ENCODE data around the gene AUTS2.

Gene AUTS2

DNA sequence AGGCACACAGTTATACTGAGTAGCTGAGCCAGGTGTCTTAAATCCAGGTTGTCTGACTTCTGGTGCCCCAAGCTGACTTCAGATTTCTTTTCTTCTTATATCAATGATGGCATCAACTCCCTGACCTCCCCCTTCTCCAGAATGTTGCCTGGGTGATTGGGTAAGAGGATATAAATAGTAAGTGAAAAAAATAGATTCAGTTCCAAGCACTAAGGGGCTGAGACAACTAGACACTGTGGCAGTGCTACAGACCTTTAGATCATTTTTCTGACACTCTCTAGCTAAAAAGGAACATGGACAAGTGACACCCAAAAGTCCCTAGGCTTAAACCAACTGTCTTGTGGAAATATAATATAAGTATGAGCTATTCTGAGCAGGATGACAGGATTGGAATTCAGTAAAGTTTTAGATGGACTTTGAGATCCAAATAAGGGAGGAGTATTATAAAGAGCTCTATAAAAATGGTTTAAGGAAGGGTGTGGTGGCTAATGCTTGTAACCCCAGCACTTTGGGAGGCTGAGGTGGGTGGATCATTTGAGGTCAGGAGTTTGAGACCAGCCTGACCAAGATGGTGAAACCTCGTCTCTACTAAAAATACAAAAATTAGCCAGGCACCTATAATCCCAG, 944.6 kb downstream of the AUTS2 start:
- Histone ChIP-seq H3F3A (ENCODE audit: insufficient read depth) (no peaks in the 10 kb centered on the region), H3K79me2 (ENCODE audit: insufficient read depth, low read length) (no peaks in the 10 kb centered on the region), H3K36me3 (ENCODE audit: low read length) (no peaks in the 10 kb centered on the region), H3K9ac (ENCODE audit: low read length) (no peak overlapping the region), H4K20me1 (ENCODE audit: low read depth, low read length) (no peaks in the 10 kb centered on the region), H3K27me3 (ENCODE audit: low read length) (no peaks in the 10 kb centered on the region), H3K4me2 (ENCODE audit: low read depth, low read length, poor library complexity, severe bottlenecking) (no peak overlapping the region), H3K9me3 (ENCODE audit: insufficient read depth, low read length) (no peaks in the 10 kb centered on the region), H3K27ac (ENCODE audit: low read depth, low read length) (no peak overlapping the region), H3K4me3 (ENCODE audit: insufficient read depth, low read length, poor library complexity, severe bottlenecking) (no peak overlapping the region), H3K9me2 (replicated peaks; ENCODE audit: insufficient read depth, low read length) (no peaks in the 10 kb centered on the region), H2AFZ (ENCODE audit: low read depth, low read length, severe bottlenecking) (no peak overlapping the region)
- TF ChIP-seq EZH2phosphoT487 (conservative IDR thresholded peaks at IDR 0.05; ENCODE audit: low read length) = no peak
- TF ChIP-seq, protein P1, sequence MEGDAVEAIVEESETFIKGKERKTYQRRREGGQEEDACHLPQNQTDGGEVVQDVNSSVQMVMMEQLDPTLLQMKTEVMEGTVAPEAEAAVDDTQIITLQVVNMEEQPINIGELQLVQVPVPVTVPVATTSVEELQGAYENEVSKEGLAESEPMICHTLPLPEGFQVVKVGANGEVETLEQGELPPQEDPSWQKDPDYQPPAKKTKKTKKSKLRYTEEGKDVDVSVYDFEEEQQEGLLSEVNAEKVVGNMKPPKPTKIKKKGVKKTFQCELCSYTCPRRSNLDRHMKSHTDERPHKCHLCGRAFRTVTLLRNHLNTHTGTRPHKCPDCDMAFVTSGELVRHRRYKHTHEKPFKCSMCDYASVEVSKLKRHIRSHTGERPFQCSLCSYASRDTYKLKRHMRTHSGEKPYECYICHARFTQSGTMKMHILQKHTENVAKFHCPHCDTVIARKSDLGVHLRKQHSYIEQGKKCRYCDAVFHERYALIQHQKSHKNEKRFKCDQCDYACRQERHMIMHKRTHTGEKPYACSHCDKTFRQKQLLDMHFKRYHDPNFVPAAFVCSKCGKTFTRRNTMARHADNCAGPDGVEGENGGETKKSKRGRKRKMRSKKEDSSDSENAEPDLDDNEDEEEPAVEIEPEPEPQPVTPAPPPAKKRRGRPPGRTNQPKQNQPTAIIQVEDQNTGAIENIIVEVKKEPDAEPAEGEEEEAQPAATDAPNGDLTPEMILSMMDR (IDR thresholded peaks at IDR 0.05; ENCODE audit: insufficient read depth, low read length, poor library complexity, severe bottlenecking) = no peak

DNA sequence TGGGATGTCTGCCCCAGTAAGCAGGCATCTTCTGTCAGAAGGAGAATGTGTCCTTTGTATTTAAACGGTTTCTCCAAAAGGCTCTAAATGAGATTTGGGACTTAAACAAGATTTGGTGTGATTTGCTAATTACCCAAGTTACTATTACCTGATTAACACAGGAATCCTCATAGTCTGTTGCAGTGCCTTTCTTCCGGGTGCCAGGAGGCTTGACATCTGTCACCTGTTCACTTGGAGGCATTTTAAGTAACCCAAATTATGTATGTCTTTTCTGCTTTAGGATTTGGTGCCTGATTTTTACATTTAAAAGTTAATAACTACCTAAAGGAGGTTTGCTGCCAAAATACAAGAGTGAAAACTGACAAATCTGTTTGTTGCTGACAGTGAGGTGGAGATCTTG, 945.7 kb downstream of the AUTS2 start:
- H3K36me3 ChIP-seq (ENCODE audit: low read length) = no peaks in the 10 kb centered on the region
- H3K79me2 ChIP-seq (ENCODE audit: insufficient read depth, low read length) = no peaks in the 10 kb centered on the region
- H3F3A ChIP-seq (ENCODE audit: insufficient read depth) = no peaks in the 10 kb centered on the region
- no peaks in the 10 kb centered on the region for H3K9me3 ChIP-seq (ENCODE audit: insufficient read depth, low read length)
- H3K27me3 ChIP-seq (ENCODE audit: low read length) = no peaks in the 10 kb centered on the region
- H3K27ac ChIP-seq (ENCODE audit: low read depth, low read length) = no peak overlapping the region
- no peak overlapping the region for H3K9ac ChIP-seq (ENCODE audit: low read length)
- H3K4me3 ChIP-seq (ENCODE audit: insufficient read depth, low read length, poor library complexity, severe bottlenecking) = no peak overlapping the region
- no peaks in the 10 kb centered on the region for H3K9me2 ChIP-seq (replicated peaks; ENCODE audit: insufficient read depth, low read length)
- H2AFZ ChIP-seq (ENCODE audit: low read depth, low read length, severe bottlenecking) = no peak overlapping the region
- H4K20me1 ChIP-seq (ENCODE audit: low read depth, low read length) = no peaks in the 10 kb centered on the region
- TF ChIP-seq EZH2phosphoT487 (conservative IDR thresholded peaks at IDR 0.05; ENCODE audit: low read length) = no peak
- TF ChIP-seq, protein P1 (IDR thresholded peaks at IDR 0.05; ENCODE audit: insufficient read depth, low read length, poor library complexity, severe bottlenecking) = no peak
- no peak overlapping the region for H3K4me2 ChIP-seq (ENCODE audit: low read depth, low read length, poor library complexity, severe bottlenecking)

DNA sequence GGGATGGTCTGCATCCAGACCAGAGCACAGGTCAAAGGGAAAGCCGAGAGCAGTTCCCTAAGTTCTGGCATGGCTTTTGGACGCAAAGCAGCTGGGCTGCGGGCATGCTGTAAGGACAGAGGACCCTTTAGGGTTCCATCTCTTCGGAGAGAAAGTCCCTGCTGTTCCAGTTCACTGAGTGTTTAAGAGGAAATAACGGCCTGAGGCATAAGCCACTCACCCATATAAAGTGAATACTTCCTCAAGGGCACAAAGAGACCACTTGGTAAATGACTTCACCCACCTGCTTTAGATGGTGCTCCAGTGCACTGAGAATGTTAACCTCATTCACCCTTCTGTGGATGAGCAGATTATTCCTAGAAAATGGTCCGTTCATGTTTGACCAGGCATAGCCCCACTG, 946.9 kb downstream of the AUTS2 start:
- Histone ChIP-seq H3K9me2 (replicated peaks; ENCODE audit: insufficient read depth, low read length) (no peaks in the 10 kb centered on the region), H3K79me2 (ENCODE audit: insufficient read depth, low read length) (no peaks in the 10 kb centered on the region), H3K4me2 (ENCODE audit: low read depth, low read length, poor library complexity, severe bottlenecking) (no peak overlapping the region), H3K36me3 (ENCODE audit: low read length) (no peaks in the 10 kb centered on the region), H3K9me3 (ENCODE audit: insufficient read depth, low read length) (no peaks in the 10 kb centered on the region), H3F3A (ENCODE audit: insufficient read depth) (no peaks in the 10 kb centered on the region), H4K20me1 (ENCODE audit: low read depth, low read length) (no peaks in the 10 kb centered on the region), H2AFZ (ENCODE audit: low read depth, low read length, severe bottlenecking) (no peak overlapping the region), H3K27ac (ENCODE audit: low read depth, low read length) (no peak overlapping the region), H3K27me3 (ENCODE audit: low read length) (no peaks in the 10 kb centered on the region), H3K9ac (ENCODE audit: low read length) (no peak overlapping the region), H3K4me3 (ENCODE audit: insufficient read depth, low read length, poor library complexity, severe bottlenecking) (no peak overlapping the region)
- TF ChIP-seq EZH2phosphoT487 (conservative IDR thresholded peaks at IDR 0.05; ENCODE audit: low read length) = no peak
- TF ChIP-seq, protein P1 (IDR thresholded peaks at IDR 0.05; ENCODE audit: insufficient read depth, low read length, poor library complexity, severe bottlenecking) = no peak

Data from SU-DHL-6 (cell line).